HG02938 (cell line): ENCODE data around the gene TMEM183A.

ENCODE experiments used
- ATAC-seq: cut with Tn5 transposase; IDR thresholded peaks from one replicate; pipeline ENCODE4 v1.9.1; 2021; ENCODE audit warnings: mild to moderate bottlenecking, moderate library complexity; ENCODE audit not compliant: unreplicated experiment

Gene TMEM183A

GRCh38 chr1:203028067-203028783 lies 21.1 kb downstream of the TMEM183A start:
- no peak for ATAC-seq

GRCh38 chr1:203028784-203029553 lies 21.8 kb downstream of the TMEM183A start:
- no peak for ATAC-seq

- no peak for ATAC-seq
Measured at GRCh38 chr1:203031467-203031866, 24.3 kb downstream of the TMEM183A start.

GRCh38 chr1:203033287-203033686 lies 26.1 kb downstream of the TMEM183A start:
- ATAC-seq: no peak

GRCh38 chr1:203033917-203034316 lies 26.7 kb downstream of the TMEM183A start:
- ATAC-seq: no peak

- ATAC-seq: no peak
Measured at GRCh38 chr1:203034422-203035110, 27.4 kb downstream of the TMEM183A start.

GRCh38 chr1:203035111-203036000 lies 28.2 kb downstream of the TMEM183A start:
- no peak for ATAC-seq

GRCh38 chr1:203036135-203036534 lies 29.0 kb downstream of the TMEM183A start:
- ATAC-seq: no peak

- no peak for ATAC-seq
Measured at GRCh38 chr1:203036537-203036936, 29.4 kb downstream of the TMEM183A start.

GRCh38 chr1:203037509-203038190 lies 30.5 kb downstream of the TMEM183A start:
- ATAC-seq: no peak

GRCh38 chr1:203038217-203038741 lies 31.1 kb downstream of the TMEM183A start:
- no peak for ATAC-seq

GRCh38 chr1:203038891-203039608 lies 31.9 kb downstream of the TMEM183A start:
- ATAC-seq: no peak

- no peak for ATAC-seq
Measured at GRCh38 chr1:203039609-203040512, 32.7 kb downstream of the TMEM183A start.

GRCh38 chr1:203040513-203041275 lies 33.5 kb downstream of the TMEM183A start:
- no peak for ATAC-seq

GRCh38 chr1:203041351-203041932 lies 34.3 kb downstream of the TMEM183A start:
- ATAC-seq: no peak

- ATAC-seq: no peak
Measured at GRCh38 chr1:203043830-203044545, 36.8 kb downstream of the TMEM183A start.
